ENCODE data around the gene TMEM61.
"Not testable (repeated sequence)": the region's sequence is repeated elsewhere in the genome, so short reads cannot be mapped to it uniquely, and the experiment has no call there.

Gene TMEM61

GRCh38 chr1:55005351-55006140, 25.1 kb downstream of the TMEM61 start:
- peak; percentile 21 for DNase-seq

GRCh38 chr1:55006931-55007330, 26.5 kb downstream of the TMEM61 start:
- DNase-seq = no peak

- DNase-seq = no peak
Measured at GRCh38 chr1:55007625-55008024, 27.2 kb downstream of the TMEM61 start.

GRCh38 chr1:55010194-55010886, 29.9 kb downstream of the TMEM61 start:
- no peak for DNase-seq

- DNase-seq = no peak
Measured at GRCh38 chr1:55010887-55011217, 30.4 kb downstream of the TMEM61 start.

GRCh38 chr1:55012661-55013060, 32.2 kb downstream of the TMEM61 start:
- DNase-seq = no peak

GRCh38 chr1:55015123-55015522, 34.7 kb downstream of the TMEM61 start:
- DNase-seq = no peak

GRCh38 chr1:55015731-55016620, 35.5 kb downstream of the TMEM61 start:
- DNase-seq = no peak

- no peak for DNase-seq
Measured at GRCh38 chr1:55018395-55018794, 38.0 kb downstream of the TMEM61 start.

- DNase-seq = peak; percentile 85
Measured at GRCh38 chr1:55021942-55022546, 41.6 kb downstream of the TMEM61 start.

GRCh38 chr1:55024163-55024562, 43.7 kb downstream of the TMEM61 start:
- DNase-seq = not testable (repeated sequence)

GRCh38 chr1:55026682-55027081, 46.3 kb downstream of the TMEM61 start:
- not testable (repeated sequence) for DNase-seq

- DNase-seq = not testable (repeated sequence)
Measured at GRCh38 chr1:55031098-55031497, 50.7 kb downstream of the TMEM61 start.

GRCh38 chr1:55033265-55033614, 52.8 kb downstream of the TMEM61 start:
- DNase-seq = no peak

- DNase-seq = no peak
Measured at GRCh38 chr1:55034476-55035133, 54.2 kb downstream of the TMEM61 start.

GRCh38 chr1:55035904-55036303, 55.5 kb downstream of the TMEM61 start:
- DNase-seq = no peak

GRCh38 chr1:55037733-55038551, 57.5 kb downstream of the TMEM61 start:
- DNase-seq = no peak

- no peak for DNase-seq
Measured at GRCh38 chr1:55038552-55038838, 58.1 kb downstream of the TMEM61 start.

GRCh38 chr1:55038974-55039341, 58.5 kb downstream of the TMEM61 start:
- no peak for DNase-seq

GRCh38 chr1:55039342-55040082, 59.1 kb downstream of the TMEM61 start, which contains the start of gene PCSK9:
Gene PCSK9 (plus strand): TSS chr1:55039548. CDS start chr1:55039838, 290 bp downstream.
- DNase-seq = no peak

Data from activated CD4-positive, alpha-beta T cell treated with anti-CD3 and anti-CD28 coated beads for 48 hours (primary cell).